ENCODE measurements around the gene SIRT2.
"Not testable (repeated sequence)": the region's sequence is repeated elsewhere in the genome, so short reads cannot be mapped to it uniquely, and the experiment has no call there.

The SIRT2 gene

DNA sequence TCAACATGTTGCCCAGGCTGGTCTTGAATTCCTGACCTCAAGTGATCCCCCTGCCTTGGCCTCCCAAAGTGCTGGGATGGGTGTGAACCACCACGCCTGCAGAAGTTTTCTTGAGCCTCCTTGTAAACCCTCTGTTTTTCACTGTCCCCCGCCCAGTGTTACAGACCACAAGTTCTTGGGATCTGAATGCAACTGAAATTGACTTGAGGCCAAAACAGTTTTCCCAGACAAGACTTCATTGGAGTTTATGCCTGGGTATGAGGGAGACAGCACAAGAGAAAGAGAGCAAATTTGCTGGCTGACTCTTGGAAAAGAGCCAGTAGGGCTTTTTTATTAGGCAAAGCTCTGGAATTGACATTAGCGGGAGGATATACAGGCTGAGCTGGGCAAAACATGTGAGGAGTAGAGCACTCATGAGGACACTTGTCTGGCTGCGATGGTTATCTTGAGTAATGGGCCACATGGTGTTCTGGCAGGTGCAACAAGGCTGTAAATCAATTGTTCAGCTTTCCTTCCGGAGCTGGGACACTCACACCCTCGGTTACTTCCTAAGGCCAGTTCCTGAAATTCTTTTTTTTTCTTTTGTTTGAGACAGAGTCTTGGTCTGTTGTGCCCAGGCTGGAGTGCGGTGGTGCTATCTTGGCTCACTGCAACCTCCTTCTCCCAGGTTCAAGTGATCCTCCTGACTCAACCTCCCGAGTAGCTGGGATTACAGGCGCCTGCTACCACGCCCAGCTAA is 36.9 kb downstream of the SIRT2 start:
- no peak for DNase-seq

DNA sequence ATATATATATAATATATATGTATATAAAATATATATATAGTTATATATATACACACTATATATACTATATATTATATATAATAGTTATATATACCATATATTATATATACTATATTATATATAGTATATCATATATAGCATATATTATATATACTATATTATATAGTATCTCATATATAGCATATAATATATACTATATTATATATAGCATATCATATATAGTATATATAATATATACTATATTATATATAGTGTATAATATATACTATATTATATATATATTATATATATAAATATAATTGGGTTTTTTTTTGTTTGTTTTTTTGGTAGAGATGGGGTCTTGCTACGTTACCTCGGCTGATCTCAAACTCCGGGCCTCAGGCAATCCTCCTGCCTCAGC is 38.0 kb downstream of the SIRT2 start:
- DNase-seq = no peak

DNA sequence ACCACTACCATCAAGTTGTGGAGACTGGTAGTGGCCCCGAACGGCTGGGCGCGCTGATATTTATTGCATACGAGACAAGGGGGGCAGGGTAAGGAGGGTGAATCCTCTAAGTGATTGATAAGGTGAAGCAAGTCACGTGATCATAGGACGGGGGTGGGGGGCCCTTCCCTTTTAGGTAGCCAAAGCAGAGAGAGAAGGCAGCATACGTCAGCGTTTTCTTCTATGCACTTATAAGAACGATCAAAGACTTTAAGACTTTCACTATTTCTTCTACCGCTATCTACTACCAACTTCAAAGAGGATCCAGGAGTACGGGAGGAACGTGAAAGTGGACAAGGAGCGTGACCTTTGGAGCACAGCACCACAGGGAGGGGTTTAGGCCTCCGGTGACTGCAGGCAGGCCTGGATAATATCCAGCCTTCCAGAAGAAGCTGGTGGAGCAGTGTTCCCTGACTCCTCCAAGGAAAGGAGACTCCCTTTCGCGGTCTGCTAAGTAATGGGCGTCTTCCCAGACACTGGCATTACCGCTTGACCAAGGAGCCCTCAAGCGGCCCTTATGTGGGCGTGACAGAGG is 39.7 kb downstream of the SIRT2 start:
- not testable (repeated sequence) for DNase-seq

DNA sequence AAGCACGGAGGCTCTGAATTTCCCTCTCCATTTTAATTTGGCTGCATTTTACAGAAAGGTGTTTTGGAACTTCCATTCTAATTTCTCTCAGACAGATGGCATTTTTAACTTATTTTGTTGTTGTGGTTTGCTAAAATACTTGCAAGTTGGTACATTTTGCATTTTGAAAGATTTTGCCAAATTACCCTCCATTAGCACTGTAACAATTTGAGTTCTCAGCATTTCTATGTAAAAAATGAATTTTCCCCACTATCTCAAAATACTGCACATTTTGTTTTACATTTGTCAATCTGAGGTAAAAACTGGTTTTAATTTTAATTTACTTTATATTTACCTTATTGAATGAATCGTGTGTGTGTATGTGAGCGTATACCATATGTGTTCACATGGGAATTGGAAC is 42.6 kb downstream of the SIRT2 start:
- DNase-seq = no peak

DNA sequence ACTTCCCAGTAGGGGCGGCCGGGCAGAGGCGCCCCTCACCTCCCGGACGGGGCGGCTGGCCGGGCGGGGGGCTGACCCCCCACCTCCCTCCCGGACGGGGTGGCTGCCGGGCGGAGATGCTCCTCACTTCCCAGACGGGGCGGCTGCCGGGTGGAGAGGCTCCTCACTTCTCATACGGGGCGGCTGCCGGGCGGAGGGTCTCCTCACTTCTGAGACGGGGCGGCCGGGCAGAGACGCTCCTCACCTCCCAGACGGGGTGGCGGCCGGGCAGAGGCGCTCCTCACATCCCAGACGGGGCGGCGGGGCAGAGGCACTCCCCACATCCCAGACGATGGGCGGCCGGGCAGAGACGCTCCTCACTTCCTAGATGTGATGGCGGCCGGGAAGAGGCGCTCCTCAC is 43.7 kb downstream of the SIRT2 start:
- not testable (repeated sequence) for DNase-seq

DNA sequence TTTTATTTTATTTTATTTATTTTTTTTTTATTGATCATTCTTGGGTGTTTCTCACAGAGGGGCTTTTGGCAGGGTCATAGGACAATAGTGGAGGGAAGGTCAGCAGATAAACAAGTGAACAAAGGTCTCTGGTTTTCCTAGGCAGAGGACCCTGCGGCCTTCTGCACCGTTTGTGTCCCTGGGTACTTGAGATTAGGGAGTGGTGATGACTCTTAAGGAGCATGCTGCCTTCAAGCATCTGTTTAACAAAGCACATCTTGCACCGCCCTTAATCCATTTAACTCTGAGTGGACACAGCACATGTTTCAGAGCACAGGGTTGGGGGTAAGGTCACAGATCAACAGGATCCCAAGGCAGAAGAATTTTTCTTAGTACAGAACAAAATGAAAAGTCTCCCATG is 44.5 kb downstream of the SIRT2 start:
- not testable (repeated sequence) for DNase-seq

DNA sequence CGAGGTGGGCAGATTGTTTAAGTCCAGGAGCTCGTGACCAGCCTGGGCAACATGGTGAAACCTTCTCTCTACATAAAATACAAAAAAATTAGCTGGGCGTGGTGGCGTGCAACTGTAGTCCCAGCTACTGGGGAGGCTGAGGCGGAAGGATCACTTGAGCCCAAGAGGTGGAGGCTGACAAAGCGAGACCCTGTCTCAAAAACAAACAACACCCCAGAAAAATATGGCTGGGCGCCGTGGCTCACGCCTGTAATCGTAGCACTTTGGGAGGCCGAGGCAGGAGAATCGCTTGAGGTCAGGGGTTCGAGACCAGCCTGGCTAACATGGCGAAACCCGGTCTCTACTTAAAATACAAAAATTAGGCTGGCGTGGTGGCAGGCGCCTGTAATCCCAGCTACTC is 46.2 kb downstream of the SIRT2 start:
- no peak for DNase-seq

DNA sequence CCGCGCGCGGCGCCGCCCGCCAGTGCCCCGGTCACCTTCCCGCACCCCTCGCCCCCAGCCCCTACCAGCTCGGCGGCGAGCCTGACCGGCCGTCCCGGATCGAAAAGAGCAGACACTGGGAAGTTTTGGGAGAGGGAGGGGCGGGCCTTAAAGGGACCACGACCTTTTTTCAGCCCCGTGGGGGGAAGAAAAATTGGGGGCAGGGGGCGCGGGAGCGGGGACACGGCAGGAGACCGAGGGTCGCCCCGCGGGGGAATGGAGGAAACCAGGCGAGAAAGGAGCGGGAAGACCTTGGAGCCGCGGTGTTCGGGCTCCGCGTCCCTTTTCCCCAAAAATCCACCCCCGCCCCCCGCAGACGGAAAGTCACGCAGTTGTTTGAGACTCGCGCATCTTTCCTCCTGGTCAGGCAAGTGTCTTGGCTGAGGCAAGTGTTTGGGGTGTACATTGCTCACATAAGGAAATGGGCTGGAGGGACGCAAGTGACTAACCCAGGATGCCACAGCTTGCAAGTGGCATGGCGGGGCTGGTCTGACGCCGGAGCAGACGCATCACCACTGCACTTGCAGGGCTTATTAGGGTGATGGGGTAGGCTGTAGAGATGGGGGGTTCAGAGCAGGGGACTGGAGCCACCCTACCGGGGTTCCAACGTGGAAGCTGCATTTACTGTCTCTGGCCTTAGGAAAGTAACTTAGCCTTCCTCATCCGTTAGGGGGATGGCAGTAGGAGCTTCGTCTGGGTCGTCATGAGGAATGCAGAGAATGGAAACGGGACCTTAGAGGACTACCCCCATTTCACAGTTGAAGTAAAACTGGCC is 47.0 kb downstream of the SIRT2 start:
- peak; percentile 75 for DNase-seq

DNA sequence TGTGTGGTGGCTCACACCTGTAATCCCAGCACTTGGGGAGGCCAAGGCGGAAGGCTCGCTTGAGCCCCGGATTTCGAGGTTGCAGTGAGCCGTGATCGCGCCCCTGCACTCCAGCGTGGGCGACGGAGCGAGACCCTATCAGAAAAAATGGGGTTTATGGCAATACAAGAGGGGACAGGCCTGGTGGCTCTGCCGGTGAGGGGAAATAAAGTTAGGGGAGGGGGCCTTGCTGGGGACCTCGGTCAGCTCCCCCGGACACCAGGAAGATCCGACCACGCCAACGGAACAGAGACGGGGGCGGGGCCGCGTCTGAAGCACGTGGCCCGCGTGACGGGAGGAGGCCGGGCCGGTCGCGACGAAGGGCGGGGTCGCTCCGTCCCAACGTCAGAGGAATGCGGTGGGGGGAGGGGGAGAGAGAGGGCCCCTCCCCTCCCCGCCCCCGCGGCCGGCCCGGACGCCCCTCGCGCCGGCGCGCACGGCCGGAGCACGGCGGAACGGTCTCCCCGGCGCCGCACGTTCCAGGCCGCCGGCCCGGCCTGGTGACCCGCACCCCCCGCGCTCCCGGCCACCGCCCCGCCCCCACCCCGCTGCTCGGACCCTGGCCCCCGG is 47.7 kb downstream of the SIRT2 start:
- peak; percentile 94 for DNase-seq

DNA sequence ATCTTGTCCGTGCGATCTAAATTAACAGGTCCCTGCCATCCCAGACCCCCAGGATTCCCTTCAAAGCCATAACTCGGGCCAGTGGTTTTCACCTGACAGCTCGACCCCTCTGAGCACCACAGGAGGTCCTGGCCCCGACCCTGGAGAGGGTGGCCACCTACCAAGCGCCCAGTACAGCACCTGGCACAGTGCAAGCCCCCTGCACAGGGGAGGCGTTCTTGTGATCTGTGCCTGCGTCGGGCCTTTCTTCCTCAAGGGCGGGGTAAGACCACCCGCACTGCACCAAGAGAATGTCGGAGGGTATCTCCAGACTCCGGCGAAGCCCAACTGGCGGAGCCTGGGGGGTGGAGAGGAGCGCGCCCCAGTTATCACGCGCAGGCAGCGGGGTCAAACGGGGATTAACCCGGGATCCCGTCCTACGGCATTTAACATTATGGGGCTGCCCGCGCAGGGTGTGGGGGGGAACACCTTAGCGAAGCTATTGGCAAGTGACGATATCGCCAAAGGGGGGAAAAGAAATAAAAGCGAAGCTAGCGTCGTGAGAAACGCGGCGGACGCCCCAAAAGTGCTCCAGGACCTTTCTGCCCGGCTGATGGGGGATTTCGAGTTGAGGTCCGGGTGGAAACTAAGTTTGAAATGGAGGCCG is 48.3 kb downstream of the SIRT2 start:
- peak; percentile 64 for DNase-seq

DNA sequence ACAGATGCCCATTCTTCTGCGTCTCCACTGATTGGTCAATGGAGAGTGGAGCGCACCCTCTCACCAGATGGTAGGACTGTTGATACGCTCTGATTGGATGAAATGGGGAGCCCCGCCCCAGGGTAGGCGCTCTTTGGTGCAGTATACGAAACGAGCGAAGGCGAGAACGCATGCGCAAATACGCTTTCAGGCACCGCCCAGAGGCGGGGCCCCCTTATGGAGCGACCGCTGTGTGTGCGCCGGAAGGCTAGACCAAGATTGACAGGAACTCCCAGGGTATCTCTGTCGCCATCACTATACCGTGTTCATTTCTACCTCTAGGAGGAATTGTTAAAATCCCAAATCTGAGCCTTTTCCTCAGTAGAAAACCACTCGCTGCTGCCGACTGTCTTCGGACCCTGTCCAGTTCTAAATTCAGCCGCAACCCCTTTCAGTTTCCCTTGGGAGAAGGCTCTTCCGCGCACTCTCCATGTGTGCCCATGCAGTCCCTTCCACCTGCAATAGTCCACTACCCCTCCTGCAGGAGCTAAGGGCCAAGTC is 48.9 kb downstream of the SIRT2 start:
- DNase-seq = peak; percentile 98

DNA sequence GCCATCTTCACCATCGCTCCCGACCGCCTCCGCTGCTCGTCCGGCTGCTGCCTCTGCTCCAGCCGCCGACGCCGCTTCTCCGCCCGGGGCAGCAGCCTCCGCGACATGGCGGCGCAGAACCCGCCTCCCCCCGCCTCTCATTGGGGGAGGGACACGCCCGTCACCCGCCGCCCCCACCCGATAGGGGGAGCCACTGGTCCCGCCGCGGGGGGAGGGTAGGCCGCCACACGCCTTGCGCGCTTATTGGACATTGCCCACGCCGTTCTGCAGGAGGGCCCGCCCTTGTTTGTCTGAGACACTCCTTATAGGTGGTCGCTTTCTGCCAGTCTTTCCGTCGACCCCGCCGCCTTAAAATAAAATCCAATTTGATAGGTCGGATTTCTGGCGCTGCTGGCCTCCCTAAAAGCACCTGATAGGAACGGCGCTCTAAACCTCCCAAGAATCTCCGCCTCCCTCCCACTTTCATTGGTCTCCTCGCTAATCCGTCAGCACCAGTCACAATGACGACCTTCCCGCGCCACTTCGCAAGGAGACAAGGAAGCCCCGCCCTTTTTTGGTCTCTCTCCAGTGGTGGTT is 49.5 kb downstream of the SIRT2 start, which contains the start of gene HNRNPL:
HNRNPL (minus strand) TSS at position 127 of the 576 bp plus-strand sequence; CDS start at position 107, 20 bp downstream.
- DNase-seq = peak; percentile 99

DNA sequence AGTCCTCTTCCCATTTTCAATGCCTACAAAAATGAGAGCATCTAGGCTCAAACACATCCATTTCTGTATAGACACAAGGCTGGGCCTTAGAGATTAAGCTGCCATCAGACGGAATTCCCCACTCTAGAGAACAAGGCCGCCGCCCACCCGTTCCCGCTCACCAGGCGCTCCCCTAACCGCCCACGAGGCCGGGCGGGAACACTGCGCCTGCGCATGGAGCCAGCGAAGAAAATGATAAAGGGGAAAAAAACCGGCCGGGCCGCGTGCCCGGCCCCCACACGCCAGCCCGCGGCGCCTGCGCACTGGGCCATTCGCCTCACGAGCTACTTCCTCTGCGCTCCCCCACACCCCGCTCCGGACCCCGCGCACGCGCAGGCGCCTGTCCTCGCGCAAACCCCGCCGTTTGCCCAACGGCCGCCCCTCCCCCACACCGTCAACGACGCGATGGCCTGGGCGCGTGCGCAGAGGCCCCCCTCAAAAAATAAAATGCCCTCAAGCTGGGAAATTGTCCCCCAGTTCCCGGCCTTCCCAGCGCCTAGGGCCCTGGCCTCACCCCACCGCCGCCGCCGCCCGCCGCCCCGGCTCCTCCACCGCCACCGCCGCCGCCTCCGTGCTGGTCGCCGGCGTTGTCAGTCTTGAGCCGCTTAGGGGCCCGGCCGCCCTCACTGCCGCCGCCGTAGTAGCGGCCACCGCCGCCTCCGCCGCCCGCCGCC is 50.1 kb downstream of the SIRT2 start:
- DNase-seq = peak; percentile 99

DNA sequence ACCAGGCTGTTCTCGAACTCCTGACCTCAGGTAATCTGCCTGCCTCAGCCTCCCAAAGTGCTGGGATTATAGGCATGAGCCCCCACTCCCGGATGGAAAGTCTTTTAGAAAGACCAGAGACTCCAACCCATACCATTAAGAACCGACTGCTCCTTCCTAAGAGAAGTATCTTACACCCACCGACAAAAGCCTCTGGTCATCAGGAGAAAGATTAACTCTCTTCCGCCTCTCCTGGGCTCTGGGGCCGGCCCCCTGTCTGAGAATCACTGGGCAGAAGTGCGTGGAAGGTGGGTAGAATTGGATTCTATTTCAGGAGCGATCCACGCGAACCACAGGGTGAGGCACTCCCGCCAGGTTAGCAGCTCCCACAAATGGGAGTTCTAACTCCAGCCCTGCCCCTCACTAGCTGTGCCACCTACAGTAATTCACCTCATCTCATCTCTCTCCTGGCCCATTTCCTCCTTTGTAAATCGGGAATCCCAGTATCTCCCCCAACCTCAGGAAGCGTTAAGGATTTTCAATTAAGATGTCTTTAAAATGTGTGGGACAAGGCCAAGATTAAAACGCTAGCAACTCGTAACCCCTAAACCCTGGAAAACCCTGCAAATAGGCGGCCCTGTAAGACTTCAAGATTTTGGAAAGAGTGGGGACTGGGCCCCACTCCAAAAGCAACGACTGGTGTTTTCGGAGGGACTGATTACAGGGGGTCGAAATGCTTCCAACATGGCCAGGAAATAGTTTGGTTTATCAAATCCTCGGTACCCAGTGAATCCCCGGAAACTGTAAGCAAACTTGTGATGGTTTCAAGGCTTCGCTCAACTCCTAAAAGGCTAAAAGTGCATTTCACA is 50.9 kb downstream of the SIRT2 start:
- no peak for DNase-seq

DNA sequence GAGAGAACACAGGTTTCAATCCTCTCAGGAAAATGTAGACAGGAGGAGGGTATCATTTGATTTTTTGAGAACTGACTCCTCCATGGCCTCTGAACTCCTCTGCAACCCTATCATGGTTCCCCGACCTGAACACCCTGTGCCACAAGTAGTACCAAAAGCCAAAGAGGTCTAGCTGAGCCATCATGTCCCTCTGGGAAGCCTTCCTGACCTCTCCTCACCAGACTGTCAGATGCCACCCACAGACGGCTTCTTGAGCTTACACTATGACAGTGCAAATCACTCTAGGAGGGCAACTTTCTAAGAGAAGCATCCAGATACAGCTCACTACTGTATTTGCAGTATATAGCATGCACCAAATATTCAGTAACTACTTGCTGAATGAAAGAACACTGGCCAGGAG is 53.3 kb downstream of the SIRT2 start:
- no peak for DNase-seq

DNA sequence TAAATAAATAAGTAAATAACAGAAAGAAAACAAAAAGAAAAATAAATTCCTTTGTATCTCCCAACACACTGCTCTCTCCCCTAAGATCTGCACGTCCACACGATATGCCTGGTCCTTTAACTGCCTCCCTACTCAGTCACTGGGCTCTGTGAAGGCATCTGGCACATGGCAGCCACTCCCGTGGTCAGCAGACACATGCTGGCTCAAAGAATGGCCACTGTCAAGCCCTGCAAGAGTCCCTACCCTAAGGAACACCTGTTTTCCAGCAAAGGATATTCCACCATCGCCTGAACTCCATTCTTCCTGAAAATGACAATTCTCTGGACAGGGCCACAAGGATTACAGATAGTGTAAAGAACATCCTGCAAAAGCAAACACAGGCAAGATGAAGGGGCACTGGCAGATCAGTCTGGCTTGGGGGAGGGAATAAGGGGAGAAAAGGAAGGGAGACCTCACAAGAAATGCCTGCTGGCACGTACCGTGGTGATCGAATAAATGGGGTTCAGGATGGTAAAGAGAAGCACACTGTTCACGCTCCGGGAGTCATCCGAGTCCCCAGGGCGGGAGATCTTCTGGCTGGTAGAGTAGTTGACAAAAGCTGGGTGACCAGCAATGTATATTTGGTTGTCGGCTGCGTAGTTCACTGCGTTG is 53.9 kb downstream of the SIRT2 start:
- no peak for DNase-seq

DNA sequence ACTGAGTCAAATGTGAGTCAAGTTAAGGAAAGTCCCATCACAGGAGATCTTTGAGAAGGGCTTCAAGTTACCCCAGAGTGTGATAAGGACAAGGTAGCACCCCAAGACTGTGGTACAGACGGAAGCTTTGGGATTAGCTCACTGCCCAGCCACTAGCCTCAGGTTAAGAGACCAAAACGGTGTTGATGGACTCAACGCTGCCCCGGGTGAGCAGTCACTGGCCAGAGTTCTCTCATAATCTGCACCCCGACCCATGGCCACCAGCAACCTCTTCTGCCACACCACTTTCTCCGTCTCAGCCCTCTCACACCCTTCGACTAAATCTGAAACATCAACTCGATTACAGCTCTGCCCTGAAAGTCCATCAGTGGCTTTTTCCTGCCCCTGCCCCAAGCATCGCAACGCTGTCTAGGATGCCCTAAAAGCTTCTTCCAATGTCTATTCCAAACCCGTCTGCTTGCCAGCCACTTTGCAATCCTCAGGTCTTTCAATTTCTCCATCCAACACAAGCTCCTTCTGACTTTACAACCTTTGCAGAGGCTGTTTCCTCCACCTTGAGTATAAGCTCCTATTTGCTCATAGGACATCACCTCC is 55.2 kb downstream of the SIRT2 start:
- DNase-seq = no peak

DNA sequence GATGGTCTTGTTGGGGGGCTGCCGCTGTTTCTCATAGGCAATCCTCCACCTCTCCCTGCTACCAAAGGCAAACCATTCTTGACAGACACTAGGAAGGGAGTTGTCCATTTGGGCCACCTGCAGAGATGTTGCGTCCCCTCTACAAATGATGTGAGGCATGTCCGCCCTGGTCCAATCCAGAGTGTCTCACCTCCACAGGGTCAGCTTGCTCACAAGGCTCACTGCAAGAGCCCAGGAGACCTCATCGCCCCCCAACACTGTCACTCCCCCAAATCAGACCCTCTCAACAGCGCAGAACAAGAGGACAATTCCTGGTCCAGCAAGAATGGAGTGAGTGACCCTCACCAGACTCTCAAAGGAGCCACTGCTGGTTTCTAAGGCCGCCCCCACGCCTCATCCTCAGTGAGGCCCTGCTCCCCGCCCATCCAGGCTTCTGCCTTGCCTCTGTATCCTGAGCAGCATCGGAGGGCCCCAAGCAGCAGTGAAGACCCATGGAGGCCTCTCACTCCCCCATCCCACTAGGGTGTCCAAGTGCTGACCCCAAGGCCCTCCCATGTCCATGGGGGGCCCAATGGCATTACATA is 56.2 kb downstream of the SIRT2 start:
- DNase-seq = no peak
